Astrocyte (in vitro differentiated cells and primary cell): ENCODE data around the gene NCK2.

Source experiments
- CTCF ChIP-seq: IDR thresholded peaks from 2 replicates; pipeline ENCODE4 v1.5.1; 2011; ENCODE audit warnings: low read depth, mild to moderate bottlenecking, inconsistent platforms, low read length, moderate library complexity; ENCODE audit not compliant: insufficient read depth
- EZH2 ChIP-seq: IDR thresholded peaks from 2 replicates; pipeline ENCODE4 v1.6.1; 2012; ENCODE audit warnings: mild to moderate bottlenecking, low read length, inconsistent platforms; ENCODE audit not compliant: insufficient read depth

GRCh38 chr2:105803773-105804172, 59.1 kb downstream of the NCK2 start:
- TF ChIP-seq CTCF (no peak), EZH2 (no peak)
